OCI-LY7 (cell line): ENCODE results near the gene CCDC116. TPM values are rescaled to one million over a fixed set of nuclear protein-coding genes. Genes with fewer than 3 reads are reported as not detected.

Experiments used
- BruUV-seq: library from RNA; stranded (reverse); fragments of 400-500 nt; replicated peaks from 2 replicates; lab custom pipeline; 2021; lab: Mats Ljungman, UMichigan
- CTCF ChIA-PET: fragments of 300-600 bp; sonication (Branson Sonifier 250); formaldehyde crosslinking; loops from one replicate; lab custom pipeline; 2022; ENCODE audit warnings: antibody characterized with exemption; ENCODE audit not compliant: unreplicated experiment; lab: Charles Lee
- POLR2A ChIA-PET: fragments of 300-600 bp; sonication (Branson Sonifier 250); formaldehyde crosslinking; loops from one replicate; lab custom pipeline; 2022; ENCODE audit warnings: antibody characterized with exemption; lab: Charles Lee
- DNase-seq: peaks from one replicate; pipeline ENCODE4 v3.0.0-alpha.2; 2015; ENCODE audit warnings: low spot score
- H2AFZ ChIP-seq: fragments of 200-600 bp; sonication (generic), shearing (Covaris generic); 2 replicates; pipeline ENCODE4 v1.6.1; 2014; ENCODE audit warnings: mild to moderate bottlenecking, antibody characterized with exemption, low read length, moderate library complexity
- H3K27ac ChIP-seq: fragments of 200-600 bp; sonication (generic); 2 replicates; pipeline ENCODE4 v1.5.1; 2014; ENCODE audit warnings: mixed run types, low read depth, mild to moderate bottlenecking, moderate library complexity, low read length, inconsistent platforms; ENCODE audit not compliant: poor library complexity, severe bottlenecking
- H3K36me3 ChIP-seq: fragments of 200-600 bp; sonication (generic); 2 replicates; pipeline ENCODE4 v1.6.1; 2014; ENCODE audit warnings: mild to moderate bottlenecking, antibody characterized with exemption, low read length, moderate library complexity, mixed read lengths; ENCODE audit not compliant: insufficient read depth
- H3K4me1 ChIP-seq: fragments of 200-600 bp; sonication (generic); 2 replicates; pipeline ENCODE4 v1.5.1; 2014; ENCODE audit warnings: mild to moderate bottlenecking, low read length; ENCODE audit not compliant: insufficient read depth, poor library complexity, severe bottlenecking
- H3K4me2 ChIP-seq: fragments of 200-600 bp; sonication (generic); 2 replicates; pipeline ENCODE4 v1.6.1; 2014; ENCODE audit warnings: mild to moderate bottlenecking, low read length
- H3K4me3 ChIP-seq: fragments of 200-600 bp; sonication (generic); 2 replicates; pipeline ENCODE4 v1.5.1; 2014; ENCODE audit warnings: mild to moderate bottlenecking, low read depth, low read length; ENCODE audit not compliant: poor library complexity, severe bottlenecking
- H3K79me2 ChIP-seq: fragments of 200-600 bp; sonication (generic); 2 replicates; pipeline ENCODE4 v1.6.1; 2016; ENCODE audit warnings: low read depth, mild to moderate bottlenecking, low read length, moderate library complexity, mixed read lengths; ENCODE audit not compliant: insufficient read depth
- H3K9me2 ChIP-seq: fragments of 200-600 bp; sonication (generic); 2 replicates; pipeline ENCODE4 v1.6.1; 2016; ENCODE audit warnings: mild to moderate bottlenecking, low read length, mixed read lengths; ENCODE audit not compliant: insufficient read depth
- H3K9me3 ChIP-seq: fragments of 200-600 bp; sonication (generic); 2 replicates; pipeline ENCODE4 v1.6.1; 2014; ENCODE audit warnings: mild to moderate bottlenecking, mixed run types, low read length, mixed read lengths
- H4K20me1 ChIP-seq: fragments of 200-600 bp; sonication (generic); 2 replicates; pipeline ENCODE4 v1.6.1; 2014; ENCODE audit warnings: mild to moderate bottlenecking, antibody characterized with exemption, low read length, moderate library complexity, mixed read lengths; ENCODE audit not compliant: insufficient read depth
- CTCF ChIP-seq: fragments of 200-600 bp; sonication (generic); conservative IDR thresholded peaks from 2 replicates; pipeline ENCODE4 v1.5.1; 2014; ENCODE audit warnings: mild to moderate bottlenecking, antibody characterized with exemption, low read length, moderate library complexity, mixed read lengths
- EZH2phosphoT487 ChIP-seq: fragments of 200-600 bp; sonication (generic); IDR thresholded peaks from 2 replicates; pipeline ENCODE4 v1.6.1; 2018; ENCODE audit warnings: low read depth, borderline replicate concordance, mild to moderate bottlenecking, mixed run types, antibody characterized with exemption, low read length, moderate library complexity, mixed read lengths
- intact Hi-C: fragments of 100-400 bp; cut with micrococcal nuclease; formaldehyde crosslinking; loops from one replicate; pipeline ENCODE4 v1.10.0; 2022; ENCODE audit not compliant: unreplicated experiment
- total RNA-seq, 2 experiments: library from RNA; depleted of rRNA in 1 of 2; stranded (reverse); fragments of >200 nt in 1 of 2; shearing (Covaris generic) in 1 of 2; gene quantifications; 2 replicates each; pipeline ENCODE4 v1.2.3, GENCODE V29; 2014 to 2022

The CCDC116 gene
- total RNA-seq, 2 experiments from 2014 or later, result 1.5 to 3.1 TPM

- CTCF ChIA-PET, result no interaction called here
These were observed 46.8 kb downstream of the CCDC116 start for GRCh38 chr22:21679383-21679782.

GRCh38 chr22:21680830-21681565 is 48.4 kb downstream of the CCDC116 start:
- no peaks in the 10 kb centered on the region for H3K9me3 ChIP-seq
- H3K79me2 ChIP-seq, result no peaks in the 10 kb centered on the region
- peaks cover 64% of the 10 kb centered on the region for H3K36me3 ChIP-seq
- intact Hi-C loops, result no loop called here
- POLR2A ChIA-PET, result interaction anchor here (0.7 kb wide), 1 partner anchor 573 kb away, joined by 3 read pairs; no protein-coding TSS in a partner anchor
- H2AFZ ChIP-seq, result no peak overlapping the region
- H3K4me3 ChIP-seq, result no peak overlapping the region
- CTCF ChIA-PET, result no interaction called here
- TF ChIP-seq EZH2phosphoT487 (no peak), CTCF (no peak)
- H3K27ac ChIP-seq, result no peak overlapping the region
- BruUV-seq, result no TSS peak
- H3K4me2 ChIP-seq, result no peak overlapping the region
- no peak for DNase-seq
- no peaks in the 10 kb centered on the region for H4K20me1 ChIP-seq
- H3K9me2 ChIP-seq, result no peaks in the 10 kb centered on the region
- no peaks in the 10 kb centered on the region for H3K4me1 ChIP-seq

More at GRCh38 chr22:21679383-21679782, 46.8 kb downstream of the CCDC116 start:
- Histone ChIP-seq H2AFZ (no peak overlapping the region), H3K36me3 (peaks cover 64% of the 10 kb centered on the region), H3K79me2 (no peaks in the 10 kb centered on the region), H3K27ac (no peak overlapping the region), H3K4me1 (no peaks in the 10 kb centered on the region), H4K20me1 (no peaks in the 10 kb centered on the region), H3K4me2 (no peak overlapping the region), H3K9me2 (no peaks in the 10 kb centered on the region), H3K4me3 (no peak overlapping the region), H3K9me3 (no peaks in the 10 kb centered on the region)
- TF ChIP-seq CTCF (no peak), EZH2phosphoT487 (no peak)
- DNase-seq, result no peak
- POLR2A ChIA-PET, result no interaction called here
- intact Hi-C loops, result no loop called here
- no TSS peak for BruUV-seq
